H1 (cell line): ENCODE data around the gene APLP1. TPM values are rescaled to one million over a fixed set of nuclear protein-coding genes. Genes with fewer than 3 reads are reported as not detected.

Source experiments
- RBBP5 ChIP-seq: IDR thresholded peaks from 2 replicates; pipeline ENCODE4 v1.7.1; 2012; ENCODE audit warnings: low read depth, mild to moderate bottlenecking, inconsistent platforms, low read length, moderate library complexity, borderline replicate concordance
- polyA plus RNA-seq, 7 experiments: library from polyadenylated mRNA; depleted of rRNA in 3 of 7; stranded (reverse) in 5 of 7; unstranded in 2 of 7; fragments of >200 nt in 5 of 7; fragments of 200-250 nt in 2 of 7; gene quantifications; 1 replicate in 5 of 7; 2 replicates in 1 of 7; 4 replicates in 1 of 7; pipeline versions ENCODE4 v1.2.1 to v1.2.3, GENCODE V29; 2011 to 2013; ENCODE audit warnings: missing spikeins in 2 of 7, mixed read lengths in 2 of 7
- total RNA-seq: library from RNA; stranded (reverse); fragmentation: NEBNext Ultra II Directional; extraction: Animal tissue kit (Norgen Biotek cat#: 25700); gene quantifications from 2 replicates; pipeline ENCODE4 v1.2.1, GENCODE V29; 2021

Gene APLP1
- total and polyA plus RNA-seq, 2 of the 8 experiments (the other 6 are each of a cell fraction or from before 2014, with no cell fraction given), result 19.9 to 22.0 TPM

GRCh38 chr19:35902870-35903475 lies 34.6 kb downstream of the APLP1 start (continued):
- 0 out of 2 replicates have a peak, but pooled peaks have one; percentile 2 for TF ChIP-seq RBBP5
